Heart left ventricle (tissue), 16 donors: ENCODE data around the gene EPDR1. TPM values are rescaled to one million over a fixed set of nuclear protein-coding genes. Genes with fewer than 3 reads are reported as not detected.

Experiments
- ATAC-seq, 4 donors: fragments of 200-7000 bp; cut with Tn5 transposase; one replicate each; pipeline ENCODE4 v1.9.1; 2020 to 2022; ENCODE audit warnings: moderate library complexity in 4 of 4, mild to moderate bottlenecking in 3 of 4, moderate number of reproducible peaks in 1 of 4
- DNase-seq, 5 donors: peaks; one replicate each; pipeline ENCODE4 v3.0.0-alpha.2; 2020
- H3K27ac ChIP-seq, 12 donors: fragments of 200-600 bp; sonication (generic) in 4 of 12; one replicate each; pipeline versions ENCODE4 v1.5.0 to v1.8.0; 2016 to 2022; ENCODE audit warnings: mild to moderate bottlenecking in 2 of 12
- H3K27me3 ChIP-seq, 9 donors: fragments of 200-600 bp; sonication (generic) in 2 of 9; one replicate each; pipeline versions ENCODE4 v1.5.1 to v1.8.0; 2016 to 2022; ENCODE audit warnings: mild to moderate bottlenecking in 3 of 9
- H3K36me3 ChIP-seq, 9 donors: fragments of 200-600 bp; sonication (generic) in 2 of 9; one replicate each; pipeline versions ENCODE4 v1.5.0 to v1.8.0; 2018 to 2022; ENCODE audit warnings: mild to moderate bottlenecking in 2 of 9
- H3K4me1 ChIP-seq, 12 donors: fragments of 200-600 bp; sonication (generic) in 4 of 12; one replicate each; pipeline versions ENCODE4 v1.5.0 to v1.8.0; 2016 to 2022; ENCODE audit warnings: mild to moderate bottlenecking in 3 of 12
- H3K4me3 ChIP-seq, 12 donors: fragments of 200-600 bp; sonication (generic) in 4 of 12; one replicate each; pipeline versions ENCODE4 v1.5.0 to v1.8.0; 2017 to 2022; ENCODE audit warnings: mild to moderate bottlenecking in 9 of 12, moderate library complexity in 4 of 12
- H3K9me3 ChIP-seq, 12 donors: fragments of 200-600 bp; sonication (generic) in 4 of 12; one replicate each; pipeline versions ENCODE4 v1.5.0 to v1.8.0; 2016 to 2022; ENCODE audit warnings: mild to moderate bottlenecking in 1 of 12
- CTCF ChIP-seq, 12 donors: fragments of 200-600 bp; sonication (generic) in 4 of 12; IDR thresholded peaks; one replicate each; pipeline versions ENCODE4 v1.5.0 to v1.8.0; 2018 to 2022; ENCODE audit warnings: antibody characterized with exemption in 12 of 12, mild to moderate bottlenecking in 5 of 12
- POLR2A ChIP-seq, 2 donors: fragments of 450-650 bp; IDR thresholded peaks; one replicate each; pipeline ENCODE4 v1.6.1; 2017; ENCODE audit warnings: antibody characterized with exemption in 2 of 2, mild to moderate bottlenecking in 2 of 2, moderate library complexity in 2 of 2
- WGBS, 4 donors: extraction: QIAGEN DNeasy Blood & Tissue Kit in 2 of 4; methylation state at CpG; one replicate each; pipeline versions ENCODE4 v1.1.5 to v1.1.7; 2013 to 2018; 5-methylcytosine and 5-hydroxymethylcytosine counted together
- intact Hi-C, 10 donors: fragments of 100-400 bp; cut with DNase I; formaldehyde crosslinking; loops; one replicate each; pipeline versions ENCODE4 v1.11.1 to v1.14.2; 2022
- polyA plus RNA-seq, 2 donors: library from polyadenylated mRNA; stranded (reverse); fragments of 200-250 nt; gene quantifications; one replicate each; pipeline ENCODE4 v1.2.3, GENCODE V29; 2013
- total RNA-seq, 9 donors: library from RNA; depleted of rRNA in 2 of 9; stranded (reverse); fragments of >200 nt in 2 of 9; fragmentation: NEBNext Ultra II Directional in 3 of 9; extraction: Animal tissue kit (Norgen Biotek cat#: 25700) in 3 of 9; gene quantifications; one replicate each; pipeline versions ENCODE4 v1.1.0 to v1.2.4, GENCODE V29; 2016 to 2023
- donor health status: ischemic (EF 13 %, LVEDD 7.1; RV severe dilation, severe dysfunction).
- donor health status: healthy with polysubstance abuse.
- donor health status: DM: no; HTN: yes; CAD: no.
- donor health status: DM: no; HTN: no; CAD: no.
- donor health status: ischemic (EF 25% LVEDD 6.9; RV normal size, moderate dysfunction).
- donor health status: ischemic (EF 25% LVEDD 5.7; RV mildly dilated, moderate dysfunction).
- donor health status: healthy.
- donor health status: DM: yes; HTN: yes; CAD: no.
- donor health status: ischemic (EF 35%, LVEDD 5.7; RV mildly dilated, moderate dysfunction).
- donor health status: nonischemic (EF 11% LVEDD 7.7; RV severe dilation, severe dysfunction).
- donor health status: DM: yes; HTN: yes; CAD: no.
- donor health status: PGD.
- donor health status: ischemic (EF 29% LVEDD 5.4; RV normal size, mild dysfunction).
- donor health status: nonischemic (EF 23%, LVEDD 6.1; RV moderate dilation, normal function).

The EPDR1 gene
- total and polyA plus RNA-seq, 11 donors = 10.5 to 73.0 (median 37.2) TPM

GRCh38 chr7:37921876-37922275, 1.4 kb downstream of the EPDR1 start:
- H3K9me3 ChIP-seq = peaks cover 0 to 18% (median 8%) of the 10 kb centered on the region in 12 donors
- no peak for ATAC-seq
- 43 to 53% (median 50%) methylated on average over 4 of the region's 4 CpGs for WGBS, 4 donors
- H3K27me3 ChIP-seq = peaks cover 0 to 9% (median 0%) of the 10 kb centered on the region in 9 donors
- no peaks in the 10 kb centered on the region for H3K36me3 ChIP-seq
- peaks cover 0 to 30% (median 13%) of the 10 kb centered on the region in 12 donors for H3K4me1 ChIP-seq
- H3K4me3 ChIP-seq = peak overlapping the region; percentile 46 to 86 (median 76)
- intact Hi-C loops = loop anchor here in 2 of 10 donors (2.0 to 5.0 kb wide), 2 partner anchors 21 to 150 kb away; no protein-coding TSS in a partner anchor
- TF ChIP-seq CTCF (IDR thresholded peaks at IDR 0.05) (no peak), POLR2A (IDR thresholded peaks at IDR 0.05) (no peak)
- no peak for DNase-seq
- peak overlapping the region in 8 of 12 donors; percentile 80 to 96 (median 92) for H3K27ac ChIP-seq

GRCh38 chr7:37923996-37924395, 3.6 kb downstream of the EPDR1 start:
- WGBS, 4 donors = 75 to 92% (median 80%) methylated on average over 1 of the region's 1 CpG
- no peak for ATAC-seq
- Histone ChIP-seq H3K4me1 (peaks cover 0 to 39% (median 14%) of the 10 kb centered on the region in 12 donors), H3K27ac (peak overlapping the region in 3 of 12 donors; percentile 5 to 64 (median 45)), H3K9me3 (peaks cover 0 to 18% (median 8%) of the 10 kb centered on the region in 12 donors), H3K36me3 (no peaks in the 10 kb centered on the region), H3K4me3 (no peak overlapping the region), H3K27me3 (peaks cover 0 to 9% (median 0%) of the 10 kb centered on the region in 9 donors)
- no peak for DNase-seq
- TF ChIP-seq CTCF (IDR thresholded peaks at IDR 0.05) (no peak), POLR2A (IDR thresholded peaks at IDR 0.05) (no peak)
- intact Hi-C loops = loop anchor here in 1 of 10 donors (5.0 kb wide), 1 partner anchor 148 kb away; no protein-coding TSS in a partner anchor

- intact Hi-C loops = loop anchor here in 1 of 10 donors (5.0 kb wide), 1 partner anchor 148 kb away; no protein-coding TSS in a partner anchor
- Histone ChIP-seq H3K9me3 (peaks cover 0 to 18% (median 8%) of the 10 kb centered on the region in 12 donors), H3K36me3 (no peaks in the 10 kb centered on the region), H3K27me3 (peaks cover 0 to 9% (median 0%) of the 10 kb centered on the region in 9 donors), H3K27ac (peak overlapping the region in 3 of 12 donors; percentile 5 to 64 (median 45)), H3K4me3 (no peak overlapping the region), H3K4me1 (peaks cover 0 to 43% (median 14%) of the 10 kb centered on the region in 12 donors)
- WGBS, 4 donors = 75 to 89% (median 76%) methylated on average over 3 of the region's 3 CpGs
- DNase-seq (no peak), ATAC-seq (no peak)
- TF ChIP-seq POLR2A (IDR thresholded peaks at IDR 0.05) (no peak), CTCF (IDR thresholded peaks at IDR 0.05) (no peak)
Observed at GRCh38 chr7:37924491-37925041, 4.1 kb downstream of the EPDR1 start.

GRCh38 chr7:37925620-37926019, 5.2 kb downstream of the EPDR1 start:
- TF ChIP-seq CTCF (IDR thresholded peaks at IDR 0.05) (no peak), POLR2A (IDR thresholded peaks at IDR 0.05) (no peak)

More at GRCh38 chr7:37925620-37926019, 5.2 kb downstream of the EPDR1 start:
- Histone ChIP-seq H3K27me3 (peaks cover 0 to 7% (median 0%) of the 10 kb centered on the region in 9 donors), H3K36me3 (no peaks in the 10 kb centered on the region), H3K9me3 (peaks cover 0 to 18% (median 8%) of the 10 kb centered on the region in 12 donors), H3K27ac (no peak overlapping the region), H3K4me1 (peaks cover 0 to 38% (median 12%) of the 10 kb centered on the region in 12 donors), H3K4me3 (no peak overlapping the region)
- intact Hi-C loops = no loop called here
- no peak for ATAC-seq
- WGBS, 4 donors = 82 to 97% (median 94%) methylated on average over 1 of the region's 1 CpG
- no peak for DNase-seq
